ENCODE results near the gene APOBEC4.
"Not testable (repeated sequence)": the region's sequence is repeated elsewhere in the genome, so short reads cannot be mapped to it uniquely, and the experiment has no call there.

The APOBEC4 gene

GRCh38 chr1:183652547-183653461 is at the start of gene APOBEC4:
APOBEC4 (minus strand) TSS chr1:183653316; CDS start chr1:183648781, 4,535 bp downstream.
- peak; percentile 73 for DNase-seq

- no peak for DNase-seq
These were observed 49.7 kb upstream of the APOBEC4 start for GRCh38 chr1:183702813-183703198.

GRCh38 chr1:183702087-183702812 is 49.1 kb upstream of the APOBEC4 start:
- DNase-seq: no peak

GRCh38 chr1:183699616-183700160 is 46.6 kb upstream of the APOBEC4 start:
- DNase-seq: no peak

- no peak for DNase-seq
These were observed 44.9 kb upstream of the APOBEC4 start for GRCh38 chr1:183697814-183698590.

GRCh38 chr1:183696981-183697380 is 43.9 kb upstream of the APOBEC4 start:
- no peak for DNase-seq

GRCh38 chr1:183694755-183695154 is 41.6 kb upstream of the APOBEC4 start:
- no peak for DNase-seq

- no peak for DNase-seq
These were observed 41.0 kb upstream of the APOBEC4 start for GRCh38 chr1:183694066-183694465.

- no peak for DNase-seq
These were observed 40.4 kb upstream of the APOBEC4 start for GRCh38 chr1:183693521-183693920.

GRCh38 chr1:183689762-183690204 is 36.7 kb upstream of the APOBEC4 start:
- DNase-seq: no peak

GRCh38 chr1:183688341-183689060 is 35.4 kb upstream of the APOBEC4 start:
- DNase-seq: no peak

- DNase-seq: no peak
These were observed 34.6 kb upstream of the APOBEC4 start for GRCh38 chr1:183687546-183688304.

- DNase-seq: no peak
These were observed 33.1 kb upstream of the APOBEC4 start for GRCh38 chr1:183686229-183686628.

- peak; percentile 23 for DNase-seq
These were observed 32.1 kb upstream of the APOBEC4 start for GRCh38 chr1:183685112-183685713.

GRCh38 chr1:183679363-183679762 is 26.2 kb upstream of the APOBEC4 start:
- DNase-seq: not testable (repeated sequence)

GRCh38 chr1:183678819-183679218 is 25.7 kb upstream of the APOBEC4 start:
- no peak for DNase-seq

GRCh38 chr1:183676586-183677189 is 23.6 kb upstream of the APOBEC4 start:
- no peak for DNase-seq

GRCh38 chr1:183675883-183676585 is 22.9 kb upstream of the APOBEC4 start:
- DNase-seq: no peak

- DNase-seq: no peak
These were observed 22.3 kb upstream of the APOBEC4 start for GRCh38 chr1:183675381-183675780.

GRCh38 chr1:183674886-183675285 is 21.8 kb upstream of the APOBEC4 start:
- DNase-seq: no peak
